RPMI8226 (cell line): ENCODE data around the gene DBT.

ENCODE experiments used
- DNase-seq: peaks from one replicate; pipeline ENCODE4 v3.0.0-alpha.2; 2015

The DBT gene

GRCh38 chr1:100187912-100188311, 61.7 kb downstream of the DBT start:
- DNase-seq: no peak

GRCh38 chr1:100184536-100184935, 65.1 kb downstream of the DBT start:
- DNase-seq: no peak

DNA sequence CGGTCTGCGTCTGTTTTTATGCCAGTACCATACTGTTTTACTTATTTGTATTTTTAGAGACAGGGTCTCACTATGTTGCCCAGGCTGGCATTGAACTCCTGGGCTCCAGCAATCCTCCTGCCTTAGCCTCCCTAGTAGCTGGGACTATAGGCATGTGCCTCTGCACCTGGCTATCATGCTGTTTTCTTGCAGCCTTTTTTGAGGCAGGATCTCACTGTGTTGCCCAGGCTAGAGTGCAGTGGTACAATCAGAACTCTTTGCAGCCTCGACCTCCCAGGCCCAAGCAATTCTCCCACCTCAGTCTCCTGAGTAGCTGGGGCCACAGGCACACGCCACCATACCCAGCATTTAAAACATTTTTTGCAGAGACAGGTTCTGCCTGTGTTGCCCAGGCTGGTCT, 66.3 kb downstream of the DBT start:
- no peak for DNase-seq

- no peak for DNase-seq
Observed at GRCh38 chr1:100178091-100178490, 71.5 kb downstream of the DBT start, which contains the start of gene LRRC39. TSS of gene LRRC39 (minus strand) at chr1:100178256. CDS start at chr1:100168516, 9,740 bp downstream.

DNA sequence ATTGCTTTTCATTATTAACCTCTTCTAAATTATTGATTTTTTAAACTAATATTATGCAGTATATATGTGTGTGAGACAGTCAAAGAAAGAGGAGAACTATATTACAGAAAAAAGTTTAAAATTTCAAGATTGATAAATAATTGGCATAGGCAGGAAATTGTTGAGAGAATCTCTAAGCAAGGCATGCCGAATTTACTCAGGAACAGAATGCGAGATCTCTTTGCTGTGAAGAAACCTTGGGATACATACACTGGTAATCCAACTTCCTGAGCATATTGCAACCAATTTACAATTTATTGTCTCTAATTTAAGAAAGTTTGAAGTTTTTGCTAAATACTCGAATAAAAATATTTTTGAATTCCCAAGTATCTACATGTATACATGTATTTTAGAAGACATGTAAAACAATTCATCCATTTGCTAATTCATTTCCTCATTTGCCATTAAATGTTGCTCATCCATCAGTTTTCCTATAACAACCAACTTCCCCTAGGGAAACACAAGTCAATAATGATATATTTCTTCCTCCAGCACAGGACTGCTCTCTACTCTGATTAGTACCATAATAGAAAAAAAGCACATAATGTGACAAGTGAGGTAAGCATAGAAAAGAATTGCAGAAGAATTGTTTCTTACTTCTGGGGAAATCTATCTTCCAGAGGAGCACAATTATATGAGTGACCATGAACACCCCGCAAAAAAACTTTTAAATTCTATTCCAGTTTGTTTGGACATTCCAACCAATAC, 72.2 kb downstream of the DBT start:
- no peak for DNase-seq

- no peak for DNase-seq
Observed at GRCh38 chr1:100168051-100168450, 81.6 kb downstream of the DBT start.

DNA sequence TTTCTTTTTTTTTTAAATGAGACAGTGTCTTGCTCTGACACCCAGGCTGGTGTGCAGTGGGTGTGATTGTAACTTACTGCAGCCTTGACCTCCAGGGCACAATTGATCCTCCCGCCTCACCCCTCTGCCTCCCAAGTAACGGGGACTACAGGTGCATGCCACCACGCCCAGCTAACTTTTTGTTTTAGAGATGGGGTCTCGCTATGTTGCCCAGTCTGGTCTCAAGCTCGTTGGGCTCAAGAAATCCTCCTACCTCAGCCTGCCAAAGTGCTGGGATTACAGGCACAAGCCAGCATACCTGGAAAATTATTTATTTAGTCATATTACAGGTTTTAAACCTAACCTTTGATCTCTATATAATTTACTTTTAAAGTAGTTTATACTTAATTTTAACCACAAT, 84.9 kb downstream of the DBT start:
- DNase-seq: no peak

GRCh38 chr1:100164216-100164615, 85.4 kb downstream of the DBT start:
- no peak for DNase-seq

DNA sequence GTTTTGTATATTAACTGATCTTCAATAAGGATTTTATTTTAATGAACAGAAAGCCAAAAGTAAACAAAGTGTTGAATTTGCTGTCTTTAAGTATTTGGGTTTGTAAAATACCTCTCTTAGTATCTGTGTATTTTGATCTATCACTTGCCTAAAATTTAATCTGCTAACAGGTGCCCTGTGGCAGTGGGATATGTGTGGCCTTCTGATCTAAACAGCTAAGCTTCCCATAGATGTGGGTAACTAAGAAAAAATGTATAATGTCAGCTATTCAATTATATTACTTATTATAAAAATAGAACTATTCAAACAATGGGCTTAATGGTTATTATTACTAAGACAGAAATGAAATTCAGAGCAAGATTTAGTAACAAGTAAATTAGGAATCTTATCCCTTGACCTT, 86.8 kb downstream of the DBT start:
- DNase-seq: no peak

- peak; percentile 13 for DNase-seq
Observed at GRCh38 chr1:100152271-100152670, 97.4 kb downstream of the DBT start.

DNA sequence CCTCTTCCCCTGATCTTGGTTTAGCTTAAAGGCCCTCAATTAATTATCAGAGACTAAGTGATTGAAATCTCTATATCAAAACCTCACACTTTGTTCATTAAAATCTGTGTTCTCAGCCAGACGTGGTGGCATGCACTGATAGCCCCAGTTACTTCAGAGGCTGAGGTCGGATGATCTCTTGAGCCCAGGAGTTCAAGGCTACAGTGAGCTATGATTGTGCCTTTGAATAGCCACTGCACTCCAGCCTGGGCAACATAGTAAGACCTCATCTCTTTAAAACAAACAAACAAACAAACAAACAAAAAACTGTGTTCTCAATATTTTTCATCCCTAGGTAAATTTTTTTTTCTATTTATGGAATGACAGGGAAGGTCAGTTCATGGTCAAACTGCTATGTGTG, 98.0 kb downstream of the DBT start:
- no peak for DNase-seq

GRCh38 chr1:100147875-100148274, 101.8 kb downstream of the DBT start:
- DNase-seq: no peak

DNA sequence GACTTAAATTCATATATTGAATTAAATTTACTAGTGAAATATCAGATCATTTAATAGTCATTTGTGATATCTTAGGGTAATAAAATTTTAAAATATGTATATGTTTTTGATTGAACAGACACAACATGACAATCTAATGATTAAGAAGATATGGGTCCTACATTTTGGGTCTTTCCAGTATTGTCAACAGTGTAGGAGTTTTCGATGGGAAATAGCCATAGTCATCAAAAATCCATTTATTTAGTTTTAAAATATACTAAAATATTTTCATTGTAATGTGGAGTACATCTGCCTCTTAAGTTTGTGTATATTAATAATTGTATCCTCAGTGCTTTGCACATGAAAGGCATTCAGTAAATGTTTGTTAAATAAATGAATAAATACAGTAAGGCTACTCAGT, 102.7 kb downstream of the DBT start:
- no peak for DNase-seq

DNA sequence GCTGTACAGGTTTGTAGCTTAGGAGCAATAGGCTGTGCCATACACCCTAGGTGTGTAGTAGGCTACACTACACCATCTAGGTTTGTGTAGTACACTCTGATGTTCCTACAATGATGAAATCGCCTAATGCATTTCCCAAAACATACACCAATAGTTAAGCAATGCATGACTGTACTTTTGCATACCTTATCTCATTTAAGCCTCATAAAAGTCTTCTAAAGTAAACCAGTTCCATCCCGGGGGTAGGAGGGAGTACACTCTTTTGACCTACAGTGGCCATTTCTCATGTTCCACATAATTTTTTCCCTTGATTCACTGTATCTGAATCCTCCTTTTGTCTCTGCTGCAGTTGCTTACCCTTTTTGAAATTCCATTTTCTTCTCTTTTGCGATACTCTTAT, 104.5 kb downstream of the DBT start:
- DNase-seq: no peak

DNA sequence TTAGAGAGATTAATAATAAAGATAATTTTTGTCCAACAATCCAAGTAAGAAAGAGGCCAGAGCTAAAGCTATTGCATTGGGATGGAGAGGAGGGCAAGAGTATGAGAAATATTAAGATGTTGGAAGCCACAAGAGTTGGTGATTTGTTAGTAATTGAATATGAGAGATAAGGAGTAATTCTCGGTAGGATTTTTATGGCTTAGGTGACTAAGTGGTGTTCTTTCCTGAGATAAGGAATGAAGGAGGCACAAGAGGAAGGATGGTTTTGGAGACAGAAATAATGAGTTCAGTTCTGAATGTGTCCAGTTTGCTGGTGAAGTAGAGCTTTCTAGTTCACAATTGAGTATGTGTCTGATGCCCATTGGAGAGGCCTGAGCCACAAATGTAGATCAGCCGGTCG, 107.3 kb downstream of the DBT start:
- DNase-seq: no peak

DNA sequence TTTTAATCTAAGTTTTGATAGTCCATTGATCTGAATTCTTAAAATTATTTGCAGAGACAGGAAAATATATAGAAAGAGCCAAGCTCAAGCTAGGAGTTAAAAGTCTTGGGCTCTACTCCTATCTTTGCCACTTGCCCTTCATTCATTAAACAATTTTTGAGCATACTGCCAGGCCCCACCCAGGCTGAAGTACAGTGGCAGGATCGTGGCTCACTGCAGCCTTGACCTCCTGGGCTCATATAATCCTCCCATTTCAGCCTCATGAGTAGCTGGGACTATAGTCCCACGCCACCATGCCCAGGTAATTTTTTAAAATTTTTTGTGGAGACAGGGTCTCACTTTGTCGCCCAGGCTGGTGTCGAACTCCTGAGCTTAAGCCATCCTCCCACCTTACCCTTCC, 108.4 kb downstream of the DBT start:
- DNase-seq: no peak

DNA sequence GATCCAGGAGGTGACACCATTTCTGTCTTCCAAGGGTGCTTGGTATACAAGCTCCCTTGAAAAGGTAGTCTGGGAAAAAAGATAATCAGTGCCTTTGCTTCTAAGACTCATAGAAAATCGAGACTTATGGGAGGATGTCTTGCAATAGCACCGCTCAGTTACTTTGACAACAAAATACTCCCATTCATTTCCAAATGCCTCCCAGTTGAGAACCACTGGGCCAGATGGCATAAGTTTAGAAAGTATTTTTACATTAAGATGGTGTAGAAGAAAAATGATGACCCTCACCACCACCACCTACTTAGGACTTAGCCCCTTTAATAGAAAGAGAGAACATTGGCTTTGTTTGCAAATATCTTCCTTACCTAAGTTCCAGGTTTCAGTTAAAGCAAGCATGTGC, 112.0 kb downstream of the DBT start:
- DNase-seq: no peak
